ENCODE measurements around the gene F2. TPM values are rescaled to one million over a fixed set of nuclear protein-coding genes. Genes with fewer than 3 reads are reported as not detected.

Gene F2
- total RNA-seq, 1 donor from 2014 or later = not detected

Small RNAs within 50 kb of the gene (microRNA-seq; reads per million reads assigned to microRNA genes)
- not detected for gene MIR5582

Other genes starting within 250 kb of the F2 start
- 33.7 TPM for gene AMBRA1, start 125.2 kb upstream of the F2 start, total RNA-seq
- gene HARBI1, start 102.0 kb upstream of the F2 start, total RNA-seq = 4.3 TPM
- gene ATG13, start 101.7 kb upstream of the F2 start, total RNA-seq = 55.1 TPM
- gene ARHGAP1, start 18.6 kb upstream of the F2 start, total RNA-seq = 78.6 TPM
- 6.5 TPM for gene ZNF408, start 18.2 kb upstream of the F2 start, total RNA-seq
- gene CKAP5, start 127.1 kb downstream of the F2 start, total RNA-seq = 80.5 TPM
- gene LRP4, start 199.3 kb downstream of the F2 start, total RNA-seq = 29.3 TPM
- 30.4 TPM for gene CSTPP1, start 217.5 kb downstream of the F2 start, total RNA-seq